GM19372 (cell line): ENCODE data around the gene GGT5.
"Not testable (repeated sequence)": the region's sequence is repeated elsewhere in the genome, so short reads cannot be mapped to it uniquely, and the experiment has no call there.

Experiments used
- ATAC-seq: cut with Tn5 transposase; IDR thresholded peaks from one replicate; pipeline ENCODE4 v1.9.1; 2021; ENCODE audit warnings: mild to moderate bottlenecking, low read depth, moderate library complexity; ENCODE audit not compliant: unreplicated experiment

Gene GGT5

GRCh38 chr22:24263479-24263878 is 18.6 kb upstream of the GGT5 start:
- ATAC-seq, result not testable (repeated sequence)

GRCh38 chr22:24262185-24262749 is 17.4 kb upstream of the GGT5 start:
- not testable (repeated sequence) for ATAC-seq

GRCh38 chr22:24259459-24259858 is 14.6 kb upstream of the GGT5 start:
- ATAC-seq, result not testable (repeated sequence)

GRCh38 chr22:24256736-24257135 is 11.9 kb upstream of the GGT5 start:
- ATAC-seq, result not testable (repeated sequence)

GRCh38 chr22:24256136-24256535 is 11.3 kb upstream of the GGT5 start:
- not testable (repeated sequence) for ATAC-seq

- not testable (repeated sequence) for ATAC-seq
Observed at GRCh38 chr22:24253126-24253525, 8.2 kb upstream of the GGT5 start.

GRCh38 chr22:24251286-24251685 is 6.4 kb upstream of the GGT5 start:
- ATAC-seq, result not testable (repeated sequence)

- ATAC-seq, result not testable (repeated sequence)
Observed at GRCh38 chr22:24249413-24249812, 4.5 kb upstream of the GGT5 start.

- not testable (repeated sequence) for ATAC-seq
Observed at GRCh38 chr22:24248611-24249010, 3.7 kb upstream of the GGT5 start.

- ATAC-seq, result no peak
Observed at GRCh38 chr22:24247564-24248344, 2.9 kb upstream of the GGT5 start.

GRCh38 chr22:24247011-24247507 is 2.2 kb upstream of the GGT5 start:
- ATAC-seq, result no peak

GRCh38 chr22:24245584-24246561 is 991 bp upstream of the GGT5 start:
- ATAC-seq, result not testable (repeated sequence)

- no peak for ATAC-seq
Observed at GRCh38 chr22:24244144-24244787, 616 bp downstream of the GGT5 start.

- ATAC-seq, result not testable (repeated sequence)
Observed at GRCh38 chr22:24243417-24243816, 1.5 kb downstream of the GGT5 start.

GRCh38 chr22:24240985-24241692 is 3.7 kb downstream of the GGT5 start:
- not testable (repeated sequence) for ATAC-seq

- no peak for ATAC-seq
Observed at GRCh38 chr22:24240381-24240780, 4.5 kb downstream of the GGT5 start.

GRCh38 chr22:24238101-24238694 is 6.7 kb downstream of the GGT5 start:
- ATAC-seq, result not testable (repeated sequence)

GRCh38 chr22:24236656-24237055 is 8.2 kb downstream of the GGT5 start:
- no peak for ATAC-seq

- ATAC-seq, result no peak
Observed at GRCh38 chr22:24235315-24235714, 9.6 kb downstream of the GGT5 start.
